NCI-H2196 (cell line): ENCODE data around the gene HTRA1.
A peak's percentile ranks its signal among the peaks of the same experiment; 100 is the strongest.

Source experiments
- DNase-seq: peaks from one replicate; lab custom pipeline; 2025; ENCODE audit not compliant: unreplicated experiment; lab: John Stamatoyannopoulos, UW

Gene HTRA1

DNA sequence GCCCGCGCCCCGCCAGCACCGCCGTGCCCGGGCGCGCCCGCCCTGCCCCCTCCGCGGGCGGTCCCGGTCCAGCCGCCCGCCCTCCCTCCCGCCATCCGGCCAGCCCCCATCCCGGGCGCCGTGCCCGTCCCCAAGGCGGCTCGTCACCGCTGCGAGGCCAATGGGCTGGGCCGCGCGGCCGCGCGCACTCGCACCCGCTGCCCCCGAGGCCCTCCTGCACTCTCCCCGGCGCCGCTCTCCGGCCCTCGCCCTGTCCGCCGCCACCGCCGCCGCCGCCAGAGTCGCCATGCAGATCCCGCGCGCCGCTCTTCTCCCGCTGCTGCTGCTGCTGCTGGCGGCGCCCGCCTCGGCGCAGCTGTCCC lies at the start of gene HTRA1:
TSS of gene HTRA1 (plus strand) at position 187 of the 362 bp plus-strand sequence. CDS start at position 287, 100 bp downstream.
- DNase-seq, result peak; percentile 54

DNA sequence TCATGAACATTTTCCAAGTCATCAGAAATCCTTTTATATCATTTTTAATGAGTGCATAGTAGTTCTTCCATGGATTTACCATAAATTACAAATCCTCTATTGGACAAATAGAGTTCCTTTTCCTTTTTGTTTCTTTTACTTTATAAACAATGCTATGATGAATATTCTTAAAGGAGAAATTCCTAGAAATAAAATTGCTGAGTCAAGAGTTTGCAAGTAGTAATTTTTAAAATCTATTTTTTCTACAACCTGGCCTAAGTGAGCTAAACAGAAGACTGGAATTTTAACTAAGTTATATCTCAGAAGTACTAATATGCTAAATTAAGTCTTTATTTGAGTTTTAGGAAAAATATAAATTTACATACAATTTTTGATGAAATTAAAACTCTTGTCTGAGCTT lies 48.0 kb upstream of the HTRA1 start:
- DNase-seq, result no peak

DNA sequence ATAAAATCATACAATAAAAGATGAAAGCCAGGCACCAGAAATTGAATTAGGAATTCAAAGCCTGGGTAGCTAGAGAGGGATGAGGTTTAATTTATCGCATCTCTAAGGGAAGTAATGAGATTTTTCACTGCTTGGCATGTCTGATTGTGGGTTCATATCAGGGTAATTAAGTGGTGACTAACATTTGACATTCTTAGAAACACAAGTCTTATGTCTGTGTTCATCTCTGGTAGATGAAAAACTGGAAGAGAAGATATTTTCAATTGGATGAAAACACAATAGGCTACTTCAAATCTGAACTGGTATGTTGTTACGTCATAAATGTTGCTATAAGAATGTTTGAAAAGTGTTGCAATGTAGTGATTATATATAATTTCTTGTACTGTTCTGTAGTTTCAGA lies 43.7 kb upstream of the HTRA1 start:
- DNase-seq, result no peak

DNA sequence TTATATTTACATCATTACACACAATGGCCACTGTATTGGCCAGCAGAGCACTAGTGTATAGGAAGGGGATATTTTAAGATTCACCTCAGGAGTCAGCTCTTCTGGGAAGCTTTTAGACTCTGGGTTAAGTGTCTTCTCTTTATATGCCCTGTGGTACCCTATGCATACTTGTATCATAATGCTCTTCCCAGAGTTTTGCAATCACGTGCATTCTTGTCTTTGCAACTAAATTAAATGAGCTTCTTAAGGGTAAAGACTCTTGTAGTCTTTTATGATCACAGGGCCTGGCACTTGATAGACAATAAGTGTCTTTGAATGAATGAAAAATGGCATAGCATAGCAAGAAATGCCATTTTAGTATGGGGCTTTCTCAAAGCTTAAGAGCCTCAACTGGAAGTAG lies 42.3 kb upstream of the HTRA1 start:
- no peak for DNase-seq

DNA sequence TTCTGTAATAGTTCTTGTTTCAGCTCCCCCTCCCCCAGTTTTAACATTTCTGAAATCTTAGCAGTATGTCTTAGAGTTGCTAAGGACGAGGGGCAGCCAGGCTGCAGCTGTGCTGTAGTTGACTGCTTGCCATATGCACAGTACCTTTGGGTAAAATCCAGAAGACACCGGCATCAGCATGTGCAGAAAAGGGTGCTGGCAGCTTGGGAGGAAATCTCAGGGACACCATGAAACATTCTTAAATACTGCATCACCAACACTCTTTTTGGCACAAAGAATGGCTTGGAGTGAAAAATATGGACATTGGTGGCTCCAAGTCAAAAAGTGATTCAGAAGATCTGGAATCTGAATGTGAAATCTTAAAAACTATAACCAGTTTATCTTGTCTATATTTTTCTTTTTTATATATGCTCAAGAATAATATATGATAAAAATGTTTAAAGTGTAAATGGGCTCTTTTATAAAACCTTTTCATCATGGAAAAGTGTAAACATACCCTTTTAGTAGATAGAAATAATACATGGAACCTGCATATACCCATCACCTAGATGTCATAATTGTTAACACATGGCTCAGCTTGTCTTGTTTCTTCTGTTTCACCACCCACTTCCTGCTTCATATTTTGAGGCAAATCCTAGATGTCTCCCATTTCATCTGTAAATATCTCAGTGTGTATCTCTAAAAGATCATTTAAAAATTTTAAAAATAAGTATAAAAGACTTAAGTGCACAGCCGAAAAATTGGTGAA lies 41.3 kb upstream of the HTRA1 start:
- DNase-seq, result no peak

DNA sequence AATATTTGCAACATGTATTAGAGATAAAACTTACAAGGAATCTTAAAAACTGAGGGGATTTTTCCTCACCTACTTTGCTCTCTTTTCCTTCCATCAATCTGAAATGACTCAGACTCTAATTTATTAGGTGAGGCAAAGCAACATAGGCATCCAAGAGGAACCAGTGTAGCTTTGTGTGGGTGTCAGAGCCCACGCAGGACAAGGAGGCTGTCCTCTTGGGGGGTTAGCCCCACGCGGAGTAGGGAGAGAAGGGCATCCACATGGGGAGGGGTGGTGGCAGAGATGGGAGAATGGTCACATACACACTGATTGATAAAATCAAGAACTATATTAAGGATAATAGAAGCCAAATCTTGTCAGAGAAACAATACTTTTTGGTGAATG lies 40.7 kb upstream of the HTRA1 start:
- no peak for DNase-seq

DNA sequence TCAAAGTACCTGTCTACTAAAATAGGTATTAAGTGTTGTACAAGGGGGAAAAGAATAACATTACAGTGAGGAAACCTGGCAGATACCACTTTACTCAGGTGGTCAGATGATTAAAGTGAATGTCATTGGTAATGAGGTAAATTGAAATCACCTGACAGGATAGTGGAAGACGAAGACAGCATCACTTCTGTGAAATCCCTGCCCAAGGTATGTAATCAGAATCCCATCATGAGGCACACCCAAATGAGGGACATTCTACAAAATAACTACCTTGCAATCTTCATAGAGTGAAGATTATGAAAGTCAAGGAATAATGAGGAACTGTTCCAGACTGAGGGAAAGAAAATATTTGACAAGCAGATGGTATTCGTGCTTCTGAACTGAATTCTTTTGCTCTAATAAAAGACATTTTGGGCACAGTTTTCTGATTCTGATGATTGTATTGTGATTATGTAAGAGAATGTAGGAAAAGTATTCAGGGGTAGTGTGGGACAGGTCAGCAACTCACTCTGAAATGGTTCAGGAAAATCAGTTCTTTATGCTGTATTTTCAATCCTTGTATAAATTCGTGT lies 40.2 kb upstream of the HTRA1 start:
- no peak for DNase-seq

DNA sequence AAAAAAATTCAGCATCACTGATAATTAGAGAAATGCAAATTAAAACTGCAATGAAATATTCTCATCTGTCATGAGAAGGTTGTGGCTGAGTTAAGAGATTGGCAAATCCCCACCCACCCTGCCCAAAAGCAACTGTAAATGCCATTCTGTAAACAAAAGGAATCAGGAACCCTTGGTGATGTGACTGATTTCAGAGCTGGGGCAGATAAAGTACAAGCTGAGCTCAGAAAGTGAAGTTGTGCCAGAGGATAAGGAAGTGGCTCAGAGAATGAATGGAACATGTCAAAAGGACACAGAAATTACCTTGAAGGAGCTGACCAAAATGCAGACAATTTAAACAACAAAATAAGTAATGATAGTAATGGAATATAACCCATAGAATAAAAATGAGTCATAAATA lies 39.6 kb upstream of the HTRA1 start:
- no peak for DNase-seq

DNA sequence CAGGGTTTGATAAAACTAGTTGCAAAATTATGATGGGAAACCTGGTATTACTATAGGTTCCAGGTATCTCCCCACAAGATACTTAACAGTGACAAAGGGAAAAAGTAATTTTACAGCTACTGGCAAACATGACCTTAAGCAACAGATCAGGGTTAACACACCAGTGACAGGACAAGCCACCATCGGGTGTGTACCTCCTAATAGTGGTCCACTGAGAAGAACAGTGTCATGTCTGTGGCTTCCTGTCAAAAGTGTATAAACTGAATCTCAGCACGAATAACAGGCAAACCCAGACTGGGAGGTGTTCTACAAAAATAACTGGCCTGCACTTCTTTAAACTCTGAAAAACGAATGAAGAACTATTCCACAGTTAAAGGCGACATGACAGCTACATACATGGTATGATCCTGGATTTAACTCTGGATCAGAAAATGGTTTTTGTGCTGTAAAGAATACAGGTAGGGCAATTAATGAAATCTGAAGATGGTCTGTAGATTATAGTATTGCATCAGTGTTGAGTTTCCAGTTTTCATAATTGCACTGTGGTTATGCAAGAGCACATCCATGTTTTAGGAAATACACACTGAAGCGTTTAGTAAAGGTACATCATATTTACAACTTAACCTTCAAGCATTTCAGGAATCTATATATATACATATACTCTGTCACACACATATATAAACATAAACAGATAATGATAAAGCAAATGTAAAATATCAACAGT lies 38.9 kb upstream of the HTRA1 start:
- DNase-seq, result no peak

DNA sequence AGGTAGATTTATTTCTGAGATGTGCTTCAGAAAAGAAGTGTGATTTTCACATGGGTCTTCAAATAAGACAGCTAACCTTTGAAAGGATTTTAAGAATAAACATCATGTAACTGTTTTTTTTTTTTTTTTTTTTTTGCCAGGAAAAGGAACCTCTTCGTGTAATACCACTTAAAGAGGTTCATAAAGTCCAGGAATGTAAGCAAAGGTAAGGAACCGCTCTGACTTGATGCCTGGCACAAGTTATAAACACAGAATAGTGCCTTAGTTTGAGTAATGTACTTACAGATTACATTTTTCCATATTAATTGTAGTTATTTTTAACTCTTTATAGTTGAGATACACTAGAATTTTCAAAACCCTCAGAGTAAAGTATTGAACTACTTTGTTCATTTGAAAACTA lies 37.3 kb upstream of the HTRA1 start:
- DNase-seq, result no peak

DNA sequence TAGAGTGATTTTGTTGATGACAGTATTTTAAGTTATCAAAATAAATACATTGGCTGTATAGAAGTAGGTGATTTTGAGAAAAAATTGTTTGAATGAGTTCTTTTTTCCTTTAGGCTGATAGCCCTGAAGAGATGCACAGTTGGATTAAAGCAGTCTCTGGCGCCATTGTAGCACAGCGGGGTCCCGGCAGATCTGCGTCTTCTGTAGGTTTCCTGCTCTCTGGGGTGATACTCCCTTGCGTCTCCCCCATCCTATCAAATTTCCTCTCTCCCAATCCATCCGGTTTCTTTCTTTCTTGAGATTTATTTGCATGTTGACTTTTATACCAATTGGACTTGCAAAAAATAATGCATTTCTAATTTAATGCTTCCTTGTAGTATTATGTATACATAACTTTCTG lies 34.5 kb upstream of the HTRA1 start:
- no peak for DNase-seq

DNA sequence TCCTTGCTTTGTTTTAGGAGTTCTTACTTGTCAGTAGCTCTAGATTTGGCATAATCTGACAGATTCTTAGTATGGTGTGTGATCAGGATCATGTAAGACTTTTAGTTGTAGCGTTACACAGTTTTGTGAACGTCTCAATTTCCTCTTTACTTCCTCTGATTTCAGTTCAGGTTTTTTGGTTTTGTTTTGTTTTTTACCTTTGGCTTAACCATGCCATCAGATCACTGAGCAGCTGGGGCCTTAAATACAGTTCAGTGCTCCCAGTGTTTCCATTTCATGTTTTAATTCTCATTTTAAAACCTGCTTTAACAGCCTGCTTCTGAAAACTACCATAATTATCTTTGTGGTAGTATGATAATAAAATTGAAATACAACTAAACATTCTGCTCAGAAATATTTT lies 34.1 kb upstream of the HTRA1 start:
- no peak for DNase-seq

DNA sequence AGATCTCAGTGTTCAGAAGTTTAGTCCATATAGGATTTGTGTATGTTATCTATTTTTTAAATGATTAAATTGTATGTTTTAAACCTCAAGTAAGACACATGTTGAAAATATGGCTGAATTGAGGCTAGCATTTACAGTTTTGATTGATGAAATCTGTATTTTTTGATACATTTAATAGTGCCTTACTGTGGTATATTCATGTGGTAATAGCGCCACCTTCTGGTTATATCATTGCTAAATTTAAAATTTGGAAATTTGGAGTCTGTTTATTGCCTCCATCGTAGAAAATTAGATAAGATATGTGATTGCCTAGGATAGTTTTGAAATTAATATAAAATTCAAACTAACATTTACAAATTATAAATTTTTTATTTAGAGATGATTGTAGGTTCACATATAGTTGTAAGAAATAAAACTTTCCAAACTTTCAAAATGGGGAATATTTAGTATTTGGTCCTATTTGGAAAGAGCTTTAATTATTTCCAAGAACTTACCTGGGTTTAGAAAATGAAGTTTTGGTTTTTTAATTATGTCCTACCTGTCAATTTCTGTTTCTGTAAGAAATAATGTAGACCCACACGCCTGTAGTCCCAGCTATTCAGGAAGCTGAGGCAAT lies 26.0 kb upstream of the HTRA1 start:
- peak; percentile 55 for DNase-seq

DNA sequence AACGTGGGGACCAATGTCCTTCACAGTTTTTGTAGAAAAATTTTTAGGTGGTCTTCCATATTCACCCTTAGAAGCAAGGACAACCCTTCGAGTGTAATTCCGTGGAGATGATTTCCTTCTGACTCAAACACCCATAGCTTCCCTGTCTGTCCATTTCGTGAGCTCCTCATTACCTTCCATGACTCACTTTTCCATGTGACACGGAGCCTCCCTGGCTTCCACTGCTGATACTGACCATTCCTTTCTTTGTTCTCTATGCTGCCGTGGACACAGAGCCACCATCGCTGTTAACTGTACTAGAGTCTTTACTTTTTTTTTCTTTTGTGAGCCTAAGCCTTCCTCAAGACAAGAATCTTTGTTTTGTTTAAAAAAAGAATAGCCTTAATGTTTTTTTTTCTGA lies 19.4 kb upstream of the HTRA1 start:
- DNase-seq, result no peak

DNA sequence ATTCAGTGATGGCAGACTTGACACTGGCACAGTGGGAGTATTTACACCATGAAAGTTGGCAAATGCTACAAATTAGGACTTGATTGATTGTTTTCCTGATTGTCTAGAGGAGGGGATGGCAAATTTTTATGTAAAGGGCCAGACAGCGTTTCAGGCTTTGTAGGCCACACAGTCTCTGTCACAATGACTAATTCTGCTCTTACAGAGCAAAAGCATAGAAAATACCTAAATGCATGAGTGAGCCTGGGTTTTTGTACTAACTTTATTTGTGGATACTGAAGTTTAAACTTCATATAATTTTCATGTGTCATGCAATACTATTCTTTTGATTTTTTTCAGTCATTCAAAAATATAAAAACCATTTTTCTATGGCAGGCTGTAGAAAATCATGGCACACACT lies 15.9 kb upstream of the HTRA1 start:
- no peak for DNase-seq

DNA sequence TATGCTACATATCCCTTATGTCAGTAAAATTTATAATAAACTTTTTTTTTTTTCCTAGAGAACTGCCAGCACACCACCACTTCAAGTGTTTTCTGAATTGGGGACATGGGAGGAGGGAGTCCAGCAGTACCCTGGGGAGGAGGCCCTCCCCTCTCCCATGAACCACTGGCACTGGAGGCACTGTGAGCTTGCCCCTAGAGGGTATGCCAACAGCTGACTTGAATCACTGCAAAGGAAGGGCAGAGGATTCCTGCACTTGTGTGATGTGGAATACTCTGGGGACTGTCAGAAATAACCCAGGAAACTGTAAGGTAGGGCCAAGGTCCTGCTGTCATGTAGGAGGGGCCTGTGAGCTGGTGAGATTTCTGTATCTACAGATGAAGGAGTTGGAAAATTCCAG lies 15.4 kb upstream of the HTRA1 start:
- no peak for DNase-seq

DNA sequence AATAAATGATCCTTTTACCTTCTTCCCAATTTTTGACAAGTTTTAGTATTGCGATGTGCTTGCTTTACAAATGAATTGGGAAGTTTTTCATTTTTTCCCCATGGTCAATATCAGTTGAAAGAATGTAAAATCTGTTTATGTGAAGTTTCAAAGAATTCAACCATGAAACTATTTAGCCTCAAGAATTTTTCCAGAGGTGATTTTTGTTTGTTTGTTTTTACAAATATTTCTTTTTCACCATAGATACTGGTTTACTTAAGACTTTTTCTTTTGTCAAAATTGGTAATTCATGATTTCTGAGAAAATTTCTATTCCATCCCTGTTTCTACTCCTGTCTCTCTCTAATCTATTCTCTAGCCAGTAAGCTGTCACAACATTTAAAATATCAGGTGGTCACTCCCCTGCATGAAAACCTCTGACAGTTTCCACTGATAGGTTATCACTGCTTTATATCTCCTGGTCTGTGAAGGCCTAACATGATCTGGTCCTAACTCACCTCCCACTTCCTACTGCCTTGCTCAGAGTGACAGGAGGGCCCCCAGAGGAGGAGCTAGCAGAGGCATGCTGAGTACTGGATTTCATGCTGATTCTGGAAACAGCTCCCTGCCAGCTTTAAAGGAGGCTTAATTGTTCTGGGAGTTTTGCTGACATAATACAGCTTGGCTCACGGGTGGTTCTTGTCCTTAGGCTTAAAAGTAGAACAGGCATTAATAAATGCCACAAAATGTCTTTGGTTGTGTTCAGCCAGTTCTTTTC lies 14.5 kb upstream of the HTRA1 start:
- DNase-seq, result no peak

DNA sequence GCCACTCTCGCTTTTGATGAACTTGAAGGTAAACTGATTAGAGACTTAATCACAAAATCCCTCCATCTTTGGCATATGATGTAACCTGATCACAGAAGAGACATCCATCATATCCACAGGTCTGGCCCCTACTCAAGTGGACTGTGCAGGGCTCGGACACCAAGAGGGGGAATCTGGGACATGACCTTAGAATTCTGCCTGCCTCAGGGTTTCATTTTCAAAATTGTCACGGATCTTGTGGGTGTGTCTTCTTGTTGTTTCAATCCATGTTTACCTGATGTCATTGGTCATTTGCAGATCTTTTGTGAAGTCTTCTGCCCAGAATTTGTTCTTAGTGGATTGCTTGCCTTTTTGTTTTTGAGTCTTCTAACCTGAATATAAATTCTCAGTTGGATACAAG lies 12.8 kb upstream of the HTRA1 start:
- no peak for DNase-seq

DNA sequence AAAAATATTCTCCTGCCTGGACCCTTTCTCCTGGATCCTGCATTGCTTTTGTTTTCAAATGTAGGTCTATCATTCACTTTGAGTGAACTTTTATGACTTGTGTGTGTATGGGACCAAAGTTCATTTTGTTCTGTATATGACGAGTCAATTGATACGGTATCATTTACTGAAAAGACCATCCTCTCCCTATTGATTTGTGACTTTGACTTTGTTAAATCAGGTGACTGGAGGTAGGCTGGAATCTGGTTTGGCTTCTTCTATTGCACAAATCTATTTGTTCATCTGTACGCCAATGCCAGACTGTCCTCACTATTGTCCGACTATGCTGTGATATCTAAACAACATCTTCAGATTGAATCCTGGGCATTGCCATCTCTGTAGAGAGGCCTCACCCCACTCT lies 12.2 kb upstream of the HTRA1 start:
- no peak for DNase-seq

DNA sequence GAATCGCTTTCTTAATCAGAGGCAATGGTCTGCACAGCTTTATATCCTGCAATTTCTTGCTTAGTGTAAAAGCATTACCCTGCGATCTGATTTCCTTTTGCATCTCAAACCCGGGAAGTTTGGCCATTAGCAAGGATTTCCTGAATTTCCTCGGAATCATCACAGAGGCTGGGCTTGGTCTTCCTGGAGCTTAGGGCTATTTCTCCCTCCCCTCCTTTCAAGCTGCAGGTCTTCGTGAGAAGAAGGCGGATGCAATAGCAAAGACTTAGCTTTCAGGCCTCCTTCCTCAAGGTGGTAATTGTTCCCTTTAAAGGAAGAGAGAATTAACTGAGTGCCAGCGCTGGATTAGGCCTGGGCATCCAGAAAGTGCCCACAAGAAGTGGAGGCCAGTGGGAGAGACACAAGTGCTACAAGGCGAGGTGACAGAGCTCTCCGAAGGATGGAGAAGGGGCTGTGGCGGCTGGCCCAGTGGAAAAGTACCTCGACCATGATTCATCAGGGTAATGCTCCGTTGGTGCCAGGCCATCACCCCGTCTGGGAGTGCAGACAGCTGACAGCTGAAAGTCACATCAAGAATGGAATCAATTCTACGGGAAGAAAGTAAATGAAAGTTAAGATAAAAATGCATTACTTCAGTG lies 10.9 kb upstream of the HTRA1 start:
- DNase-seq, result no peak

DNA sequence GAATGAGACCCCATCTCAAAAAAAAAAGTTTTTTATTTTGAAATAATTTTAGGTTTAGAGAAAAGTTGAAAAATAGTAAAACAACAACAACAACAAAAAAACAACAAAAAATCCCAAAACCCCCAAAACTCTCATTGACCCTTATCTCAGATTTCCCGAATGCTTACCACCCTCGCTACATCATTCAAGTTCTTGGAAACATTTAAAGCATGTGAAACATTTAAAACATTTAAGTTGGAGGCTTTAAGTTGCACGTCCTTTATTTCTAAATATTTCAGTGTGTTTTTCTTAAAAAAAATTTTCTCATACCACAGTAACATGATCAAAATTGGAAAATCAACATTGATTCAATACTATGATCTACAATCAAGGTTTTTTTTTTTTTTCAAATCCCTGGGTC lies 7.3 kb upstream of the HTRA1 start:
- no peak for DNase-seq
